GM18499 (cell line): ENCODE data around the gene CDC16.
"Not testable (repeated sequence)": the region's sequence is repeated elsewhere in the genome, so short reads cannot be mapped to it uniquely, and the experiment has no call there.

Source experiments
- ATAC-seq: cut with Tn5 transposase; IDR thresholded peaks from one replicate; pipeline ENCODE4 v1.9.1; 2021; ENCODE audit warnings: moderate number of reproducible peaks; ENCODE audit not compliant: insufficient read depth, unreplicated experiment

CDC16 gene

GRCh38 chr13:114260814-114261213, 26.1 kb downstream of the CDC16 start:
- ATAC-seq = no peak

DNA sequence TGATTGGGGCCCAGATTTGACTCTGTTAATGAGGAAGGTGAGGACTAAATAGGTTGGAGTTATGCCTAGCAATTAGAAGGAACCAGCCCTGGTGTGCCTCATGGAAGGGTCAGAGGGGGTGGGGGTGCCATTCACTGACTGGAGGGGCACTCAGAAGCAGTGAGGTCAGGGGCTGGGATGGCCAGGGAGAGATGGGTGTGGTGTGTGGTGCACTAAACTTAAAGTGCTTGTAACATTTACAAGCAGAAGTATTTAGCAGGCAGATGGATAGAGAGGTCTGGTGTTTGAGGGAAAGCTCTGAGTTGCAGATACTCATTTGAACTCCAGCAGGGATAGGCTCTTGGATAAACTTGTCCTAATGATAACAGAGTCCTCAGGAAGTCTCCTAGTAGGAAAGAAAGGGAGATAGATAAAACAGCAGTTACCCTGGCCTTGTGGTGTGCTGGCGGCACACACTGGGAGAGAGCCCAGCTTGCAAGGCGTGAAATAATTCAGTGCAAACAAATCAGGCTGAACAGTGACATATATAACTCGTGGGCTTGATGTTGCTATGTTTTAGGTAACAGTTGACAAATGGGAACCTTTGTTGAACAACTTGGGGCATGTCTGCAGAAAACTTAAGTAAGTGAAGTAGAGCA, 26.8 kb downstream of the CDC16 start:
- ATAC-seq = no peak

GRCh38 chr13:114263578-114263977, 28.9 kb downstream of the CDC16 start:
- no peak for ATAC-seq

DNA sequence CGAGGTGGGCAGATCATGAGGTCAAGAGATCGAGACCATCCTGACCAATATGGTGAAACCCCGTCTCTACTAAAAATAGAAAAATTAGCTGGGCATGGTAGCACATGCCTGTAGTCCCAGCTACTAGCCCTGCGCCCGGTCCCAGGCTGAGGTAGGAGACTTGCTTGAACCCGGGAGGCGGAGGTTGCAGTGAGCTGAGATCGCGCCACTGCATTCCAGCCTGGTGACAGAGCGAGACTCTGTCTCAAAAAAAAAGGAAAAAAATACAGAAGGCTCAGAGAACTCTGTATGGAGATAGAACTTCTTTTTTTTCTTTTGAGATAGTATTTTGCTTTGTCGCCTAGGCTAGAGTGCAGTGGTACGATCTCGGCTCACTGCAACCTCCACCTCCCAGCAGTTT, 29.6 kb downstream of the CDC16 start:
- not testable (repeated sequence) for ATAC-seq

- no peak for ATAC-seq
Observed at GRCh38 chr13:114264886-114265611, 30.4 kb downstream of the CDC16 start.

GRCh38 chr13:114266241-114266640, 31.5 kb downstream of the CDC16 start:
- no peak for ATAC-seq

- no peak for ATAC-seq
Observed at GRCh38 chr13:114268344-114269280, 33.9 kb downstream of the CDC16 start.

DNA sequence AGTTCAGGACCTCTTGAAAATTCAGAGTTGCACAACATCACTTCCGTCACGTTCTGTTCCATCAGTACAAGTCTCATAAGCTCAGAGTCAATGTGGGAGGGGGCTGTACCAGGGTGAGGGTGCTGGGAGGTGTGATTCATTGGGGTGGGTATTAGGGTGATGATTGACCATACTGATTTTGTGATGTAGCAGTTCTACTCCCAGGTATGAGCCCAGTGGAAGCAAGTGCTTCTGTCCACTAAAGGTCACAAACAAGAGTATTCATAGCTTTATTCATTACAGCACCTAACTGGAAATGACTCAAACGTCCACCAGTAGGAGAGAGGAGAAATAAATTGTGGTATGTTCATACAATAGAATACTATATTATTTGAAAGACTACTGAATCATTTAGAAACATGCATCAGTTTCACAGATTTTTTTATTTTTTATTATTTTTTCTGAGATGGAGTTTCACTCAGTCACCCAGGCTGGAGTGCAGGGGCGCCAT, 34.6 kb downstream of the CDC16 start:
- ATAC-seq = no peak

DNA sequence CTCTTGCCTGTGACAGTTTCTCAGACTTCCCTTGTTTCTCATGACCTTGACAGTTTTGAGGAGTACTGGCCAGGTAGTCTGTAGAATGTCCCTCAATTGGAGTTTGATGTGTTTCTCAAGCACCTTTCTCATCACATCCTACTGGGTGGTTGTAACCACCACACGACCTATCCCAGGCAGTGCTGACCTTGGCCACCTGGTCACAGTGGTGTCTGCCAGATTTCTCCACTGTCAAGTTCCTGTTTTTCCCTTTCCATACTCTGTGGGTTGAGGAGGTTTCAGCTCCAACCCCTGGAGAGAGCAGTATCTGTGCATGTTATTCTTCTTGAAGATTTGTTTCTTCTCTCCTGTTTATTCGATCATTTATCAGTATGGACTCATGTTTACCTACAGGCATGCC, 38.3 kb downstream of the CDC16 start:
- ATAC-seq = no peak

DNA sequence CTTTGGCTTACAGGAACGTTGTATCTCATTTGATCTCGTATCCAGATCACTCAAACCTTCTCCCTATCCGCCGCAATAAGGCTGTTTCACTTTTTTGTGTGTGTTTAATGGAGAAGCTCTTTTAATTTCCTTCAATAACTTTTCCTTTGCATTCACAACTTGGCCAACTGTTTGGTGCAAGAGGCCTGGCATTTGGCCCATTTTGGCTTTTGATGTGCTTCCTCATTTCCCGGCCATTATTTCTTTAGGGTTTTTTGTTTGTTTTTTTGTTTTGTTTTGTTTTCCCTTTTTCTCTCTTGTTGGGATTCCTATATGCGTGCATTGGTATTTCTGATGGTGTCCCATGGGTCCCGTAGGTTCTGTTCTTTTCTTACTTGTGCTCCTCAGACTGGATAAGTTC, 40.6 kb downstream of the CDC16 start:
- ATAC-seq = no peak

DNA sequence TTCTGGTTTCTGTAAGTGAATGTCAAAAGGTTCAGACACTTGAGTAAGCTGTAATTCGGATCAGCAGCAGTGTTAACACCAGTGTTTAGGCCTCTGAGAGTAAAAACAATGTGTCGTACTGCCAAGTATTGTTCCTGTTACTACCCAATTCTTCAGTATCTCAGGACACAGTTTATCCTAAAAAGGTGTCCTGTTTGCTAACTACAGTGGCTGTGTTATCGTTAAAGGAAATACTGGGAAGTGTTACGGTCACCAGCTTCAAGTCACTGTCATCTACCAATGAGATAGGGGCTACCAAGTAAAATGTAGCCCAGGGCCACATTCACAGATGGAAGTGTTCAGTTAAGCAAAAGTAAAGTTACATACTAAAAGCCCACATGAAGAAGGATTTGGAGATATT, 44.4 kb downstream of the CDC16 start:
- ATAC-seq = no peak

DNA sequence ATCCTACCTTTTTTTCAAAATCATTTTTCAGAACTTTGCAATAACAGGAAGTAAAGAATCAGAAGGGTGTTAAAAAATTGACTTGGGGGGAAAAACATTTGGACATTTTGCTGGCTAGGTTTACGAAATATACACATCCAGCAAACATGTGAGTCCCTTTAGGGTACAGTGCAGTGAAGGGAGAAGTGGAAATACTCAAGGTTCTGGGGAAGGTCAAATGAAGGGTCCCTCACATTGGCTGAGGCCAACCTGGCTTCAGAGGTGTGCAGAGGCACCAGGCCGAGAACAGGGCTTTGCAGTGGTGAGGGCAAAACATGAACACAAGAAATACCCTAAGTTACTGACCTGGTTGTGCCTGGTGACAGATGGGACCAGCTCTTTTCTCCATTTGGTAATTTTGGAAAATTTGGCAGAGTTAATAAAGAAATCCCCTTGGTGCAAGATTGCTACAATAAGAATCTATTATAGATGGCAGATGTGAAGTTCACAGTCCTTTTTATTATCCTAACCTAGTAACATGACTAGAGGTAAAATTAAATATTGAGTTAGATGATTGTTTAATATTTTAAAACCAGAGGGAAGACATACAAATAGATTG, 45.2 kb downstream of the CDC16 start:
- ATAC-seq = no peak

DNA sequence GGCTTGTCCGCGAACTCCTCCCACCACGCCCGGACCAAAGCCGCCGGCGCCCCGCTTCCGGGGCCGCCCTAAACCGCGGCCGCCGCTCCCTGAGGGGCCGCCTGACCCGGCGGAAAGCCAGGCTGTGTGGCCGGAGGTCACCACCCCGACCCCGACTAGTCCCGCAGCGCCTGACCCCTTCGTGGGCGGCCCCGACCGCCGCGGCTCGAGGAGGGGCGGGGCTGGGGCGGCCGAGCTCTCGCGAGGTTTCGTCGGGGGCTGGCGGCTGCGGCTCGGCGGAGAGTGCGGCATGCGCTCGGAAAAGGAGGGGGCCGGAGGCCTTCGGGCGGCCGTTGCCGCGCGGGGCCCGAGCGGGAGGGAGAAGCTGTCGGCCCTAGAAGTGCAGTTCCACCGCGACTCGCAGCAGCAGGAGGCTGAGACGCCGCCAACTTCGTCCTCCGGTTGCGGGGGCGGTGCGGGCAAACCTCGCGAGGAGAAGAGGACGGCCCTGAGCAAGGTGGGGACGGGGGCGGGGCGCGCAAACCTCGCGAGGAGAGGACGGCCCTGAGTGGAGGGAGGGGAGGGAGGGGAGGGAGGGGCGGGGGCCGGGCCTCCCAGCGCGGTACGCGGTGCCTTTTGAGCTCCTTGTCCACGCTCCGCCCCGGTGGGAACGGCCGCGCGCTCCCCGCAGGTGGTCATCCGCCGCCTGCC, 46.8 kb downstream of the CDC16 start, which contains the start of gene UPF3A:
TSS of gene UPF3A (plus strand) at position 251 of the 690 bp plus-strand sequence. CDS start at position 290, 39 bp downstream.
- no peak for ATAC-seq

DNA sequence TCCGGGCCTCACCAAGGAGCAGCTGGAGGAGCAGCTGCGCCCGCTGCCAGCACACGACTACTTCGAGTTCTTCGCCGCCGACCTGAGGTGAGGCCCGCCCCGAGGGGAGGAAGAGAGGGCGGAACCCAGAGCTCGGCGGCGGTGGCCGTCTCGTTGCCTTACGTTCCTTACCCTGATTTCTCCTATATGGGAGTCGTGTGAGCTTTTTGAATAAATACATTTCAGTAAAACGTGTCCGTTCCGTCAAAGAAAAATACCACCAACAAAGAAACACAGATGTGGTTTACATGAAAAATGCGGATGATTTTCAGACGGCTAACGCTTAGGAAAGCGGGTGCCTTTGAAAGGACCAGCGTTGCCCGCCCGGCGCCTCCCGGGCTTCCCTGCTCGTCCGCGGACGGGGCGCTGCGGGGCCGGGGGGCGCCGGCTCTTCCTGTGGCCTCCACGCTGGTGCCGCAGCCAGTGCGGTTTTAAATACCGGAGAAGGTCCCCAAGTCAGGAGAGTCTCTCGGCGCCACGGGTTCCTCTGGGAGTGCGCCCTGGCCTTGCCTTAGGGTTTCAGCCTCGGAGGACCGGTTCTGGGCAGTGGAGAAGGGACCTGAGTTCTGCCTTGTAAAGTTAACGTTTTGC, 47.5 kb downstream of the CDC16 start:
- no peak for ATAC-seq

GRCh38 chr13:114283576-114283975, 48.9 kb downstream of the CDC16 start:
- no peak for ATAC-seq

- ATAC-seq = no peak
Observed at GRCh38 chr13:114284680-114285079, 50.0 kb downstream of the CDC16 start.

GRCh38 chr13:114285166-114285808, 50.6 kb downstream of the CDC16 start:
- no peak for ATAC-seq

DNA sequence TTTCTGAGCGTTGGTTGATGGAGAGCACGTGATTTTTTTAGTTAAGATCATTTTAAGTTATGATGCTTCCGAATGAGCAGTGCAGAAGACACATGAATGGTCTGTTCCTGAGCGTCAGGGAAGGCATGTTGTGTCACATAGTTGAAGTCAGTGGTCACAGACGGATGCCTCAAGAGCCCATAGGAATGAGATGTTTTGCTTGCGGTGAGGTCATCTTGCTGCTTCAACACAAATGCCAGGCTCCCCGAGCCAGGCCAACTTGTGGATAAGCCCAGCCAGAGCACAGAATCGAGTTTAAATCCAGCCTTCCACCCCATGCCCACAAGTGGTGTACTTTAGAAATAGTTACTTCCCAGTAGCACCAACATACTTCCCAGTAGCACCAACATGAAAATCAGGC, 52.1 kb downstream of the CDC16 start:
- ATAC-seq = no peak

DNA sequence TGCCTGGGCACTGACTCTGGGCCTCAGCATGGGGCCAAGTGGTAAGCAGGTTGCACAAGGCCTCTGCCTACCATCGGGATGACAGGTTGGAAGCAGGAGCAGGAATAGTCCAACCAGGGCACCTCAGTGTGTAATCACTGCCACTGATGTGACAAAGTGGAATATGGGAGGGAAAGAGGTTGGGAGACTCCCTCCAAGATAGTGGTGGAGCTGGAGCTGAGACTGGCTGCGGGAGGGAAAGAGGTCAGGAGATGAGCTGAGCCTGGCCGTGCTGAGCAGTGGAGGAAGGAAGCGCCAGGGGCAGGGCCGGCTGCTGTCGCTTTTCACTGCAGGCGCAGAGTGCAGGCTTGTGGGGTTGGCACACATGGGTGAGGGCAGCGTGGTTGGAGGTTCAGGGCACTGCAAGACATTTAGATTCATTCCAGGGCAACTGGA, 53.5 kb downstream of the CDC16 start:
- no peak for ATAC-seq
